ENCODE results near the gene RSPO1. TPM values are rescaled to one million over a fixed set of nuclear protein-coding genes. Genes with fewer than 3 reads are reported as not detected.
A peak's percentile ranks its signal among the peaks of the same experiment; 100 is the strongest.
"Not testable (repeated sequence)": the region's sequence is repeated elsewhere in the genome, so short reads cannot be mapped to it uniquely, and the experiment has no call there.

The RSPO1 gene
- polyA plus RNA-seq, 2 of the 4 experiments (the other 2 are of a cell fraction) = 0.12 TPM; not detected in 1

- Histone ChIP-seq H3K4me3 (no peak overlapping the region), H3K4me2 (peak overlapping the region; percentile 94), H3K4me1 (peaks cover 11% of the 10 kb centered on the region), H3K9me3 (no peaks in the 10 kb centered on the region), H3K27ac (no peak overlapping the region)
- FAIRE-seq (no peak), ATAC-seq (no peak), DNase-seq (ENCODE audit: low read depth in 1 of 2, low spot score in 1 of 2) (no peak)
- TF ChIP-seq ZC3H11A (IDR thresholded peaks at IDR 0.05) = no peak
- no peak for TF ChIP-seq NPAS2 (CRISPR knock-in tag; IDR thresholded peaks at IDR 0.05; ENCODE audit: borderline replicate concordance)
- TF ChIP-seq GATA3 (IDR thresholded peaks at IDR 0.05; ENCODE audit: borderline replicate concordance) = no peak
- TF ChIP-seq RNF2 (IDR thresholded peaks at IDR 0.05; ENCODE audit: borderline replicate concordance, low read depth) = no peak
- TF ChIP-seq FOSB (CRISPR knock-in tag; IDR thresholded peaks at IDR 0.05) = no peak
- no peak for TF ChIP-seq REST (IDR thresholded peaks at IDR 0.05)
- TF ChIP-seq PHF8 (IDR thresholded peaks at IDR 0.05; ENCODE audit: borderline replicate concordance, low read depth) = no peak
- no peak for TF ChIP-seq SMC3 (IDR thresholded peaks at IDR 0.05)
- TF ChIP-seq POLR2A (IDR thresholded peaks at IDR 0.05; ENCODE audit: low read length) = no peak
- TF ChIP-seq USF2 (IDR thresholded peaks at IDR 0.05) = no peak
- TF ChIP-seq HOXB5 (CRISPR knock-in tag; IDR thresholded peaks at IDR 0.05) = no peak
- no peak for TF ChIP-seq KDM1A (IDR thresholded peaks at IDR 0.05; ENCODE audit: low read depth)
- no peak for TF ChIP-seq CBX2 (IDR thresholded peaks at IDR 0.05; ENCODE audit: borderline replicate concordance, low read depth)
- no peak for TF ChIP-seq NR3C1 (IDR thresholded peaks at IDR 0.05)
- TF ChIP-seq MAX (IDR thresholded peaks at IDR 0.05) = no peak
- TF ChIP-seq HOXA7 (CRISPR knock-in tag; IDR thresholded peaks at IDR 0.05) = no peak
- ChIA-PET POLR2A (no interaction called here), CTCF (interaction anchor here (1.1 kb wide), 1 partner anchor 9 kb away, joined by 5 read pairs; no protein-coding TSS in a partner anchor)
- 97% methylated on average over 6 of the region's 6 CpGs for WGBS (ENCODE audit: missing lambda C conversion rate)
These were observed 41.0 kb downstream of the RSPO1 start for GRCh38 chr1:37593726-37594125.

- no peak overlapping the region for H3K4me3 ChIP-seq
- H3K4me2 ChIP-seq = no peak overlapping the region
- CTCF ChIA-PET = no interaction called here
- WGBS (ENCODE audit: missing lambda C conversion rate) = 97% methylated on average over 2 of the region's 2 CpGs
- FAIRE-seq (no peak), DNase-seq (ENCODE audit: low read depth in 1 of 2, low spot score in 1 of 2) (no peak), ATAC-seq (no peak)
- no peak for TF ChIP-seq RCOR1 (IDR thresholded peaks at IDR 0.05; ENCODE audit: low read depth, low read length)
- TF ChIP-seq BCL3 (IDR thresholded peaks at IDR 0.05) = no peak
- TF ChIP-seq ZNF302 (CRISPR knock-in tag; IDR thresholded peaks at IDR 0.05) = no peak
- no peak for TF ChIP-seq FOSB (CRISPR knock-in tag; IDR thresholded peaks at IDR 0.05)
- no peak for TF ChIP-seq NR3C1 (IDR thresholded peaks at IDR 0.05)
- no peak for TF ChIP-seq JUNB (IDR thresholded peaks at IDR 0.05)
- no peak for TF ChIP-seq MAFK (IDR thresholded peaks at IDR 0.05; ENCODE audit: partially characterized antibody)
- H3K27ac ChIP-seq = no peak overlapping the region
- peaks cover 3% of the 10 kb centered on the region; the same call in 2 of the 3 replicates for H3K4me1 ChIP-seq
- POLR2A ChIA-PET = no interaction called here
- no peaks in the 10 kb centered on the region for H3K9me3 ChIP-seq
These were observed 45.8 kb downstream of the RSPO1 start for GRCh38 chr1:37588939-37589338.

DNA sequence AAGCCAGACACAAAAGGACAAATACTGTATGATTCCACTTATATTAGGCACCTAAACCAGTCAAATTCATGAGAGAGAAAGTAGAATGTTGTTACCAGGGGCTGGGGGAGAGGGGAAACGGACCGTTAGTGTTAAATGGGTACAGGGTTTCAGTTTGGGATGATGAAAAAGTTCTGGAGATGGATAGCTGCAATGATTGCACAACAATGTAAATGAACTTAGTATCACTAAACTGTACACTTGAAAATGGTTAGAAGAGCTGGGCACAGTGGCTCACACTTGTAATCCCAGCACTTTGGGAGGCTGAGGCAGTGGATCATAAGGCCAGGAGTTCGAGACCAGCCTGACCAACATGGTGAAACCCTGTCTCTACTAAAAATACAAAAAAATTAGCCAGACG lies 50.1 kb downstream of the RSPO1 start:
- H3K9me3 ChIP-seq; DNase-seq (ENCODE audit: low read depth in 1 of 2, low spot score in 1 of 2); H3K4me3 ChIP-seq; FAIRE-seq; H3K4me1 ChIP-seq; H3K4me2 ChIP-seq; ATAC-seq; H3K27ac ChIP-seq; POLR2A ChIA-PET: not testable (repeated sequence)
- WGBS (ENCODE audit: missing lambda C conversion rate) = 70% methylated on average over 4 of the region's 4 CpGs
- CTCF ChIA-PET = interaction anchor here (0.6 kb wide), 1 partner anchor 217 kb away, joined by 3 read pairs; no protein-coding TSS in a partner anchor
